Measurements from ENCODE around the gene RAP2A.

- no peak for TF ChIP-seq CTCF (IDR thresholded peaks at IDR 0.05)
- no peak for TF ChIP-seq EZH2 (IDR thresholded peaks at IDR 0.05)
Observed at GRCh38 chr13:97459215-97459777, 25.3 kb downstream of the RAP2A start.

All from neural progenitor cell (in vitro differentiated cells).